NCI-H82 treated with DMSO at 0.1 percent for 48 hours (cell line): ENCODE data around the gene HNRNPR.
"Not testable (repeated sequence)": the region's sequence is repeated elsewhere in the genome, so short reads cannot be mapped to it uniquely, and the experiment has no call there.

Experiments
- DNase-seq: peaks from one replicate; lab custom pipeline; 2025; ENCODE audit not compliant: unreplicated experiment; lab: John Stamatoyannopoulos, UW

HNRNPR gene

DNA sequence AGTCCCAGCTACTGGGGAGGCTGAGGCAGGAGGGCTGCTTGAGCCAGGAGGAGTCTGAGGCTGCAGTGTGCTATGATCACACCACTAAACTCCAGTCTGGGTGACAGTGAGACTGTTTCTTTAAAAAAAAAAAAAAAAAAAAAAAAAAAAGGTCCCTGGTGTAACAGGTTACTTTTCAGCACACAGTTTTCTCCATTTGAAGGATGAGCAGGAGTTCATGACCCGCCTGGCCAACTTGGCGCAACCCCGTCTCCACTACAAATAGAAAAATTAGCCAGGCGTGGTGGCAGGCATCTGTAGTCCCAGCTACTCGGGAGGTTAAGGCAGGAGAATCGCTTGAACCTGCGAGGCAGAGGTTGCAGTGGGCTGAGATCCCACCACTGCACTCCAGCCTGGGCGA is 12.4 kb downstream of the HNRNPR start:
- no peak for DNase-seq

DNA sequence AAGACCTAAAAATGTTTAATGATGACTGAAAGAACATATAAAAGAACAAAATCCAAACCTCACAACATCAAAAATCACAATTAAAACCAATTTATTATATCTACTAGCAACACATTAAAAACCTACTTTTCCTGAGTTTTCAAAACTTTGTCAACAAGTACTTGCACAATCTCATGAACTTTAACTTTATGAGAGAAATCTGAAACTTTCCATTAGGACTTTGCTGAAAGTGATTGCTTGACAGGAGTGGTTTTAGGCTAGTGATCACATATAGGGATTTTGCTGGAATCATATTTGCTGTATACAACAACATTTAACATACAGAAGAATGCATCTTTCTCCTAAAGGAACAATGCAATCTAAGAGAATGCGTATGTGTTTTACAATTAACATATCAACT is 13.2 kb downstream of the HNRNPR start:
- no peak for DNase-seq

DNA sequence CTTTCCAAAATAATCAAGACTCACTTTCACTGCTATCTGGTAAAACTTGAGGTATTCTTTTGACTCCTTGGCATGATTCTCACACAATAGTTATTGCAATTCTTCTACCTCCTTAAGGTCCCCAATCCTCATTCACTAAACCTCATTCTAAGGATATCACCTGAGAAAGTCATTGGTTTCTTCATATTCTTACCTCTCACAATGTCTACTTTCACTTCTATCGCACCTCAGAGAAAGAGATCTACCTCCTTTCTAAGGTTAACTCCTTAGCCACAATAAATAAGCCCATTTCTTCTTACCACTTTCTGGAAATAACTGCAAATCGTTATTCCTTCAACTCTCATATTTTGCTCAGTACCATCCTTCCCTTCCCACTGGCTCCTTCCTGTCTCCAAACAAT is 18.7 kb downstream of the HNRNPR start:
- no peak for DNase-seq

DNA sequence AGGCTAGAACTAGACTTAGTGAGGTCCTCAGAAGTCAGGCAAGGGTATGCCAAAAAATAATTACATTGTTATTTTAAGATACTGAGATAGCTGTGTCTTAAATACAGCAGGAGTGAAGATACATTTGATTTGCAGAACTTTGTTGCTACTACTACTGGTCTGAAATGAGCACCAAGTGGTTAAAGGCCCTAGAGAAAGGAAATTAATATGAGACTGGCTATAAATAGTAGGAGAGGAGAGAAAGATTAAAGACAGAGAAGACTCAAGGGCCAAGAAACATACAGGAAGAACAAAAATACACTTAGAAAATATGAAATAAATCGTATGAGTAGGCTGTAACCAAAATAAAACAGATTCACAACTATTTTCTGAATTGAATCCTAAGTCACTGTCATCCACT is 21.3 kb downstream of the HNRNPR start:
- DNase-seq, result no peak

DNA sequence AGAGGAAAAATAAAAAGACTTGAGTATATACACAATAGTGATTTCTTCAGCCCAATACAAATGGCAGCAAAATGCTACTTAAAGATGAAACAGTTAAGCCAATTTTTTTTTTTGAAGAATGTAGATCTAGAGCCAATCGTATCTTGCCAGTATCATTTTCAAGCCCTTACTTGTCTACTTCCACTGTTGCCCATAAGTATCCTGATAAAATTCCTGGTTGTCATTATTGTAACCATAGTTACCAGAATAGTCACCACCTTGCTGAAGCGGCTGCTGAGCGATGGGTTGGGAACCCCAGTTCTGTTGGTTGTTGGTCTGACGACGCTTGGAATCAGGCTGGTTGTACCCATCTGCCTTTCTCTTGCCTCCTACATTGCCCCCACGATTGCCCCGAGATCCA is 33.8 kb downstream of the HNRNPR start:
- not testable (repeated sequence) for DNase-seq

DNA sequence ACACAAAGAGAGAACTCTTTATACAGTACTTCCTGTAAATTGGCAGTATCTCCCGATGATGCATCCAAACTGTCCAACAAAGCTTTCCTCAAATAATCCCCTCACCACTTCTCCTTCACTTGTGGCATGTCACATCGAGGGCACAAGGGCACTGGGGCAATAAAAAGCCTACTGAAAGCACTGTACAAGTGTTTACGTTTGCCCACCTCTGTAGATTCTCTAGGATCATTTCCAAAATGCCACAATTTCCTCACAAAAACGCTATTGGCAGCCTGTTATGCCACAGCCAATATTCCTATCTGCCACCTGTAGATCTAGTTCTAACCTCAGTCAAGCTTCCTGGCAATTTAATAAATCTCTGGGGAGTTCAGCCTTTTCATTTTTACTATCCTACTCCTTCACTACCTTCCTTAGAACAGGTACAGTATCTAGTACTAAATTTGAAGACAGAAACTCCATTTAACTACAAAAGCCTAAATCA is 39.9 kb downstream of the HNRNPR start:
- no peak for DNase-seq

DNA sequence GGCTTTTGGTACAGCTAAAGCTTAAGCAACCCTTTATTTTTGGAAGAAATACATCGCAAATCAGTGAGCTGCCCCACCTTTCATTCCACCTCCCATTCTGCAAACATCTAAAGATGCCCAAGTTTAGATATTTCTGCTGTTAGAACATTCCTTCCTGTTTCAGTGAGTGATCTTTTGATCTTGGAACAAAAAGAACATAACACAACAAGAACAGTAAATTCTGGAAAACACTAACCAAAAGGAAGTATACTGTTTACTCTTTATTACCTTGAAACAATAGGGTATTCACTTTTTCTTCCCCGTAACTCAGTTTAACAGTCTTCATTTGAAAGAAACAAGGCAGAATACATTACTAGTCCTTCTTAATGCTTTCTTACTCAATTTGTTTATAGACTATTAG is 40.6 kb downstream of the HNRNPR start:
- DNase-seq, result no peak

DNA sequence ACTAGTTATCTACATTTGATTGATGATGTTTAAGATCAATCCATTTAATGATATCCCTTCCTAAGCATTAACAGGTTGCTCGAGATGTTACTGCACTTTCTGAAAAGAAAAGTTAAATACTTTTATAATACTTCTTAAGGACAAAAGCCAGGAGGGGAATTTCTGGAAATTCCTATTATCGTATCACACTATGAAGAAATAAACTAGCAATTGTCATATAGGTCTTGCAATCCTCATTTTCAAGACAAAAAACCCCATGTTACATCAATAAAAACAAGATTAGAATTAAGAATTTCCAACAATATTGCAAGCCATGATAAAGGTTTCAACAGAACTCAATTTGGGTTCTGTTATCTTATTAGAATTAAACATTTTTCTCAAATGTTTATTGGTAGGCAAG is 47.2 kb downstream of the HNRNPR start:
- DNase-seq, result no peak

DNA sequence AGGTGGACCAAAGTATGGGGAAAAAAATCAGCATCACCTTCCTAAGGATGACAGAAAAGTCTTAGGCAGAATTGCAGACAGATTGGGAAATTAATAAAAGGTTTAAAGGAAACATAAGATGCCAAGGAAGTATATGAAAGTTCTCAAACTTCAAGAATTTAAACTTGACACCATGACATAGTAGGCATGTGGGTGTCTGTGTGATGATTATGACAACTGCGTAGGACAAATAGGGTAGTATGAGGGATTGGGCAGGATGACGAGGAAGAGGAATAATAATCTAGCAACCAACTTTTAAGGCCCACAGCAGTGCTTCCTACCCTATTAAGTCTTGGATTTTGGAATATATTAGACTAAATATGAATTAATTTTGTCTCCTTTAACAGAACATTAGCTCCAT is 52.4 kb downstream of the HNRNPR start:
- DNase-seq, result no peak

DNA sequence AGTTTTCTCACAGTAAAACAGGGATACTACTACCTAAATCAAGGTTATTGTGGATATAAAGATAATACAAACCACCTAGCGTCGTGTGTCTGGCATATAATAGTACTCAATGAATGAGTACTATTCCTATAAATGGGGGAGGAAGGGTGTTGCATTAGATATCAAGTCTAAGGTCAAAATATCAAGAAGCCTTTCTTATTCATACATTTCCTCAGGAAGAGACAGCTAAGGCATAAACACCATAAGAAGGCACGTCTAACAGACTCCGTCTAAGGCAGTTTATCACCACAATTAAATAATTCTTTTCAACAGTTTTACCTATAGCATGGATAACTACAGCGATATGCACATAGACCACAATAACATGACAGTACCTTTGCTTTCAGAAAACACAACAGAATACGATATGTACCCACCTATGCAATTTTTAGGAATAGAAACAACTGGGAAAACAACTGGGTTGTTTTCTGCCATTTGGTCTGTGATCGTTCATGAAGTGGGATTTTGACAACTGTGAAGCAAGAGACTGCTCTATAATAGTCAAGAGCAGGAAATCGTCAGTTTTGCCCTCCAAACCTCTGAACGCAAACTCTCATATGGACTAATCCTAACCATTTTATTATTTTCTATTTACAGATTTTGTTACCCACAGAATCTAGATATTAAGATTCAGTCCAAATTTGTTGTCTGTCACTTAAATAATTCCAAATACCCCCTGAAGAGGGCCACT is 53.1 kb downstream of the HNRNPR start:
- DNase-seq, result no peak

DNA sequence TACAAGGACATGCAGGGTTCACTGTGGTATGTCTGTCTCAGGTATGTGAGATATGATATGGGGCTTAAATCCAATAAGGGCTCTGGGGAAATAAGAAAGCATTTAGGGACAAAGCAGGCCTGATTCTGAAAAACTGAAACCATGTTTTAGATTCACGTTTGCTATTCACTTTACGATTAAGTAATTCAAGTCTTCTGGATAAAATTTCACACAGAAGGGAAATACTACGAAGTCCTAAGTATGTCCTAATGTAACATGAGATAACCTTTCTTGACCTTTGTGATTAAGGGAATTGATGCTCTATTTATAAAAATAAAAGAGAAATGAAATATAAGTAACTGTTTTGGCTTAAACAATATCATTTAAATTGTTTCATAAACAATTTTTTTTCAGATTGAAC is 55.4 kb downstream of the HNRNPR start:
- DNase-seq, result no peak

DNA sequence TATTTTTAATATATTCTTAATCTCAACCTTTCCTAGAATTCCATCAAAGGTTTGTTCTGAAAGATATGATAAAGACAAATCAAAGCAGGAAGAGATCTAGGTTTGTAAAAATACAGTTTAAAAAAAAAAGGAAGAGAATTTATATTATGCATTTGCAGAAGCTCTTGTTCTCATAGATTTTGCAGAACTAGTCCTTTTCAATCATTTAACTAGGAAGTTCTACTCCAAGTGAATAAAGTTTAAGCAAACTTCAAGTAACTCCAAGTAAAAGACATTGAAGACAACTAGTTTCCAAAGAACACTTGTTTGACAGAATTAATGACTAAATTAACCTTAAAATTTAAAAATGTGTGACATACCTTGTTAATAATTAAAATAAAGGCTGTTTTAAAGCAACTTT is 55.9 kb downstream of the HNRNPR start:
- DNase-seq, result no peak

DNA sequence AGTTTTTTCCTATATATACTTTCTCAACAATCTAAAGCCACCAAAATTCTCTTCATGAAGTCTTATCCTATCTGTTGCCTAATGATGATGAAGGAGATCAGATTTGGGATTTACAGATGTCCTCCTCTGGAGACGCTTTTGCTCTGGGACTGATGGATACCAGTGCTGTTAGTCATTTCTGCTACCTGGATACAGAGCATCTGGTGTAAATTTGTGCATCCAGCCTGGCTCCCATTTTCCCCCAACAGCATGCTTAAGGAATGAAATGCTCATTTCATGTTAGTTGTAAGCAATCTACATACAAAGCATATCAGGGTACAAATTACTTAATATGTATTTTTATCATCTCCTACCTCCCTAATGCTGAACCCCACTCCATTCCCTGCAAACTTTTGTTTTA is 57.7 kb downstream of the HNRNPR start:
- DNase-seq, result no peak

DNA sequence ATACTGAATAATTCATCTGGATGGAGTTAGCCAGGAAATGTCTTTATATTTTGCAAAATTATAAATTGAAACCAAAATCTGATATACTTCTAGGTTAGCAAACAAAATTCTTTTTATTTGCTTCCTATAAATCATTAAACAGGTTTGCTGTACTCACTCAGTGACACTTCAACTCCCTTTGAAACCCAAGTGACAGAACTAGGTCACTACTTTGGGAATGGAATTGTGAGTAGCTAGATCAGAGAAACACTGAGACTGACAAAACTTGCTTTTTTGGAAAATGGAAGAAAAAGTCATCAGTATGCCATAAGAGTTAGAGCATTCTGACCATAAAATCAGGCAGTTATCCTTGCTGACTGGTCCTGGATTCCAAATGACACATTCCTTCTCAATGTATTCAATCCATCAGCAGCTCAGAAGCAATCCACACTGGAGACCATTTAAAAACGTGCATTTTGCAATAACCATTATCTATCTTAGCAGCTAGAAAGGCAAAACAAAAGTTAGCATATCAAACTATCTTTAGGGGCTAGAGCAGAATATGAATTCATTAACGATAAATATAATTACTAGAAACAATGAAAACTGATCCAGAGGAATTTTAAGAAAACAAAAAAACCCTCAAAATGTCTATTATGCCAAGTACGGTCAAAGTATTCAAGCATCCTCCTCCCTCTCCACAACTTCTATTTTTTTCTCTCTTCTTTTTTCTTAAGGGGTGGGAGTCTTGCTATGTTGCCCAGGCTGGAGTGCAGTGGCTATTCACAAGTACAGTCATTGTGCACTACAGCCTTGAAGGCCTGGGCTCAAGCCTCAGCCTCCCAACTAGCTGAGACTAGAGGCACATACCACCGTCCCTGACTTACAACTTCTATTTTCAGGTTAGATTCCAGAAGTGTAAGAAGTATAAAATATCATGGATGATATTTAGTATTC is 60.1 kb downstream of the HNRNPR start:
- DNase-seq, result no peak

DNA sequence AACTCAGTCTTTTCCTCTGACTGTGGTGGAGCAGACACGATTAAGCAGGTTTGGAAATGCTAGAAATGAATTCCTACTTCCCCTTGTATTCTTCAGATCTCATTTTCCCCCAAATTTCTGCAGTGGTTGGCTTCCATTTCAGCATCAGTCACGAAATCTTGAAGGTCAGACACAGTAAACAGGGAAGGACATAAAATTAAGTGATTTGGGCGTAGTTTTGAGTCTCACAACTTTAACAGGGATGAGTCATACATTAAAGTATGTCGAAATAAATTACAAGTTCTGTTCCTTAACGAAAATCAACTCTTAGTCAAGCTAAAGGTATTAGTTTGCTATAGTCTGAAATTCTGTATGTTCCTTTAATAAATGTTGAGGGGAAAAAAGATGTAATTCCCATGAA is 61.1 kb downstream of the HNRNPR start:
- no peak for DNase-seq

DNA sequence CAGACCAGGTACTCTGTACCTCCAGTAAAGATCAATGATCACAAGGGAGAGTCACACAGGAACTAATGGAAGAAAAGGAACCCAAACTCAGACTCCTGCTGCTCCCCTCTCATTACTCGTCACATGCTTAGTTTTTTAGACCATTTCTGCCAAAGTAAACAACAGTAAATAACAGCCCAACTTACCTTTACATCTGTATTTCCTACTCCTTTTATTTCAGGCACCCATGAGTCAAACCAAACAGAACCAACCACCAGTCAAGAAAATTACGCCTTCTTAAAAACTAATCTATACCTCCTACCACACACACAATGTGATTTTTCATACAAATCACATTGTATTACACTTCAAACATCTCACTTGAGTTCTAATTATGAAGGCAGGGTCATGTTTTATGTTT is 65.4 kb downstream of the HNRNPR start:
- DNase-seq, result no peak

DNA sequence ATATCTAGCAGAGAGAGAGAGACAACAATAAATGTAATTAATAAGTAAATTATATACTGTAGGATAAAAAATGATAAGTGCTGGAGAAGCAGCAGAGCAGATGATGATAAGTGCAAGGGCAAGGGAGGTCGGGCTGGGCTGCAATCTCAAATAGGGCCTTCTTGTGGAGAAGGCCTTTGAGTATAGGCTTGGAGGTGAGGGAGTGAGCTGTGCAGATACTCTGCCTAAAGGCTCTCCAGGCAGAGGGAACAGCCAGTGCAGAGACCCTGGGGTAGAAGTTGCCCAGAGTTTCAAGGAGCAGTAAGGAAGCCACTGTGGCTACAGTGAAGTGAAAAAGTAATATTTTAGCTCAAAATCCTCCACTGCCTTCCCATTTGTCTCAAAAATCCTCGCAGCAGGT is 67.6 kb downstream of the HNRNPR start:
- no peak for DNase-seq

DNA sequence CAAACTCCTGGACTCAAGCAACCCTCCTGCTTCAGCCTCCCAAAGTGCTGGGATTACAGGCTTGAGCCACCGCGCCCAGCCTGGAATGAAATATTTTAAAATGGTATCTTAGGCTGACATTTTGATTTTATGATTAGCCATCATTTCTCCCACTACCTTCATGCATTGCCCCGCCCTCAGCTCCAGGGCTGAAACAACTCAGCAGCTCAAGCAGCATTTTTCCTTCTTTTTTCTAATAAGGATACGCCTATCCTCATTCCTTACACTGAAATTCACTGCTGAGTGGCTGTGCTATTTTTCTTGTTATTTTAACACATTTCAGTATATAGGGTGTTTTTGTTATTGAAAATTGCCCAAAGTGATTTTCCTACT is 70.0 kb downstream of the HNRNPR start:
- no peak for DNase-seq

DNA sequence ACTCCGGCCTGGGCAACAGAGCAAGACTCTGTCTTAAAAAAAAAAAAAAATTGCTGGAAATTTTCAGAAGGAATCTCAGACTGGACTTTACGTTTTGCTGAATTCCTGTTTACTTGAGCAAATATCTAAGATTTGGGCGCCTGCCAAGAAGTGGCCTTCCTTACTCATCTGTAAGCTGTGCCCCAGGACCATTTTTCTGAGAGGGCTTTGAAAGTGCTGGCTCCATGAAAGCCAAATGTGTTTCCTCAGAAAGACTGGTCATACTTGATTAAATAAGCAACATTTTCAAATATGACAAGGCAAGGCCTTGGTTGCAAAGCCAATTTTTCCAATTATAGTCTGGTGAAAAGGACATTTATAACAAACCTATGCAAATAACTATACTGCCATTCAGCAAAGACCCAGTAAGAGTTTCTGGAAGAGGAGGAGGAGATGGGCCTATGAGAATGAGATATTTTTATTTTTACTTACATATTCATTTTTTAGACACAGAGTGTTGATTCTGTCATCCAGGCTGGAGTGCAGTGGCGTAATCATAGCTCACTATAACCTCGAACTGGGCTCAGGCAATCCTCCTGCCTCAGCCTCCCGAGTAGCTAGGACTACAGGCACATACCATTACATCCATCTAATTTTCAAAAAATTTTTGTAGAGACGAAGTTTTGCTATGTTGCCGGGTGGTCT is 70.5 kb downstream of the HNRNPR start:
- DNase-seq, result no peak

DNA sequence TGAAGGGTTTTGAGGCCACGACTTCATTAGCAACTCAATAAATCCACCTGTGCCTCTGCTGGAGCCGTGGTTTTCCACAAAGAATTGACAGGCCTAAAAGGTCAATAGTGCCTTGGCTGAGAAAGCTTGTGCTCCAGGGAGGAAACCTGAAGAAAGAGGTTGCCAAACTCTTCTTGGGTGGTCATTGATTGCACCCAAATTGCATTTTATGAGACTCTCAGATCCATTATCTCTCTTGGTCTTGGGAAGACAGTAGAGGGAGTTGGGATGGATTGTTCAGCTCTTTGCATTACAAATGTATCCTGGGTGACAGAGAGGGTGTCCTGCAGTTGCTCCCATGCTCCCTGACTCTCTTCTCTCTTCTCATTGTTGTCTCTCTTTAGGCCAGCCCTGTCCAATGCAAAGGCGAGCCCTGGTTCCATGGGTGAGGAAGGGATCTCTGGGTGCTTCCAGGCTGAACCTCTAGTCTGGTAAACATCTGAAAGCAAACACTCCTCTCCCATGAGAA is 80.7 kb downstream of the HNRNPR start:
- no peak for DNase-seq

DNA sequence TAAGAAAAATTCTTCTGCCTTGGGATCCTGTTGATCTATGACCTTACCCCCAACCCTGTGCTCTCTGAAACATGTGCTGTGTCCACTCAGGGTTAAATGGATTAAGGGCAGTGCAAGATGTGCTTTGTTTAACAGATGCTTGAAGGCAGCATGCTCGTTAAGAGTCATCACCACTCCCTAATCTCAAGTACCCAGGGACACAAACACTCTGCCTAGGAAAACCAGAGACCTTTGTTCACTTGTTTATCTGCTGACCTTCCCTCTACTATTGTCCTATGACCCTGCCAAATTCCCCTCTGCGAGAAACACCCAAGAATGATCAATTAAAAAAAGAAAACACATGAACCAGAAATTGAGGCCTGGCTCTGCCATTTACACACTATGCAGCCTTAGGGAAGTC is 86.0 kb downstream of the HNRNPR start:
- not testable (repeated sequence) for DNase-seq

DNA sequence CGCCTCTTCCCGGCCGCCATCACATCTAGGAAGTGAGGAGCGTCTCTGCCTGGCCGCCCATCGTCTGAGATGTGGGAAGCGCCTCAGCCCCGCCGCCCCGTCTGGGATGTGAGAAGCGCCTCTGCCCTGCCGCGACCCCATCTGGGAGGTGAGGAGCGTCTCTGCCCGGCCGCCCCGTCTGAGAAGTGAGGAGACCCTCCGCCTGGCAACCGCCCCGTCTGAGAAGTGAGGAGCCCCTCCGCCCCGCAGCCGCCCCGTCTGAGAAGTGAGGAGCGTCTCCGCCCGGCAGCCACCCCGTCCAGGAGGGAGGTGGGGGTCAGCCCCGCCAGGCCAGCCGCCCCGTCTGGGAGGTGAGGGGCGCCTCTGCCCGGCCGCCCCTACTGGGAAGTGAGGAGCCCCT is 86.7 kb downstream of the HNRNPR start:
- DNase-seq, result not testable (repeated sequence)
